GM18870 (cell line): ENCODE results near the gene LARGE1.

Experiments
- ATAC-seq: cut with Tn5 transposase; IDR thresholded peaks from one replicate; pipeline ENCODE4 v1.9.1; 2021; ENCODE audit warnings: moderate library complexity; ENCODE audit not compliant: unreplicated experiment

The LARGE1 gene

GRCh38 chr22:33337524-33337923 lies 582.8 kb downstream of the LARGE1 start:
- no peak for ATAC-seq

GRCh38 chr22:33335611-33336279 lies 584.5 kb downstream of the LARGE1 start:
- ATAC-seq, result no peak

- ATAC-seq, result no peak
Measured at GRCh38 chr22:33332538-33332937, 587.7 kb downstream of the LARGE1 start.

GRCh38 chr22:33331017-33331416 lies 589.3 kb downstream of the LARGE1 start:
- no peak for ATAC-seq

GRCh38 chr22:33330534-33330933 lies 589.7 kb downstream of the LARGE1 start:
- ATAC-seq, result no peak

GRCh38 chr22:33329398-33329797 lies 590.9 kb downstream of the LARGE1 start:
- ATAC-seq, result no peak

- ATAC-seq, result no peak
Measured at GRCh38 chr22:33328789-33329296, 591.4 kb downstream of the LARGE1 start.

GRCh38 chr22:33327348-33327860 lies 592.9 kb downstream of the LARGE1 start:
- ATAC-seq, result no peak

DNA sequence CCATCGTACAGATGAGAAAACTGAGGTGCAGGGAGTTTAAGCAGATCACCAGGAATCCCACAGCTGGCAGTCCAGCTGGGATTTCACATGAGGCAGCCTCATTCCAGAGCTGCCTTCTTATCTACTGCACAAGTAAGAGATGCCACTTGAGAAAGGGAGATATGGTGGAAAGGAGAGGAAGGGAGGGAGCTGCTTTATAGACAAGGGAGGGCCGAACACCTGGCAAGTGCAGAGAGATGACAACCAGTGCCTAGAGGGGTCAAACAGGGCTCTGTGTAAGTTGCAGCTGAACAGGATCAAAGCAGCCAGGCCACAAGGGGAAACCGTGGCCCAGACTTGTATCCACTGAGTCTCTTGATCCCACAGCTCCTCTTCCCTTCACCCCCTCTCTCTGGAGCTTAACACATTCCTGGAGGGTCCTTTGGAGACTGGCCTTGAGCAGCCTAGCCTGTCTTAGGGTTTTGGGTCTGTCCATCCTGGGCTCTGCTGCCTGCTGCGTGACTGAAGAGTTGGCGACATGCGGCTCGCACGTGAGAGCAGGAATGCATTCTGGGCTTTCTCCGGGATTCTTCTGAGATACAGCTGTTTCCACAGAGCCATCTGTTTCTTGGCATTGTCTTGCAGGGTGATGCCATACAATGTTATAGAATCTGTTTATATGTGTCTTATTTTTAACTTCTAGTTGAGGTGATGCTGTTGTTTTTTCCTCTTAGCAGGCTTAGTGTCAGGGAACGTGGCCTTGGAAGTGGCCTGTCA lies 593.6 kb downstream of the LARGE1 start:
- ATAC-seq, result no peak

DNA sequence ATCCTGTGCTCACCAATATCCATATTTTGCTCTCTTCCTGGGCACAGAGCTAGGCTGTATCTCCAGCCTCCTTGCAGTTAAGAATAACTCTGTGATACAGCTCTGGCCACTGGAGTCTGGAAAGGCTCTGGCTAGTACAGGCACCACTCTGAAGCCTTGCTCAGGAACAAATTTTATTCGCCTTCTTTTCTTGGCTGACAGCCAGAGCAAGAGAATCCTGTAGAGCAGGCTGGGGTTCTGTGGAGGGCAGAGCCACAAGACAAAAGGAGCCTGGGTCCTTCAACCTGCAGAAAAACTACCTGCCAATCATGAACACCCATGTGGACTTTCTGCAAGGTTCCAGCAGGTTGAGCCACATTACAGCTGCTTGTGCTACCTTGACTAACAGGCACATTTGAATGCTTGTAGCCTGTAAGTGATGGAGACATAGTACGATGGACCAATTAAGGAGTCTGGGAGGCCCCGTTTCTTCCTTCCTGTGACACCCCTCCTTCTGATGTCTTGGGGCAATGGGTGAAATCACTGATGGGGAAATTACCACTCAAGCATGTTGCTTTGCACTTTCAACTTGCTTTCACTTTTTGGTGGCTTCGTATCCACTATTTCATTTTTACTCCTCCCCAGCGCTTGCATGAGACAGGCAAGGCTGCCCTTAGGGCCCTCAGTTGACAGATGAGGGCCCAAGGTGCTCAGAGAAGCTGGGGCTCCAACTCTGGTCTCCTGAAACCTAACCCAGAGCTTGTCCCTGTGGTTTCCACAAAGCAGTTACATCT lies 594.9 kb downstream of the LARGE1 start:
- no peak for ATAC-seq

DNA sequence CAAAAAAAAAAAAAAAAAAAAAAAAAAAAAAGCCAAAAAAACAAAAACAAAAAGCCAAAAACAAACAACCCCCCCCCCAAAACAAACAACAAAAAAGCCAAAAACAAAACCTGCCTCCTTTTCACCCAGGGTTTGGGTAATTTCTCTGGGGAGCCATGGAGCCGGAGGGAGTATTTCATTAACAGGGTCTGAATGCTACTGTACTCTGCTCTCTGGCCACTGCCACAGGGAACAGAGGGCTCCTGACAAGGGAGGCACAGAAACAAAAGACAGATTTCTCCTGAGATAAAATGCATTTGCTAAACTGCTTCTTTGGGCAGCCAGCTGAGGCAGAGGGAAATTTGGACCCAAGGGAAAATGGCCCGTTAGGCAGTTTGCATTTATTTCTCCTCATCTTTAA lies 596.0 kb downstream of the LARGE1 start:
- ATAC-seq, result no peak

GRCh38 chr22:33321466-33321865 lies 598.8 kb downstream of the LARGE1 start:
- ATAC-seq, result no peak

GRCh38 chr22:33315954-33316353 lies 604.3 kb downstream of the LARGE1 start:
- no peak for ATAC-seq

DNA sequence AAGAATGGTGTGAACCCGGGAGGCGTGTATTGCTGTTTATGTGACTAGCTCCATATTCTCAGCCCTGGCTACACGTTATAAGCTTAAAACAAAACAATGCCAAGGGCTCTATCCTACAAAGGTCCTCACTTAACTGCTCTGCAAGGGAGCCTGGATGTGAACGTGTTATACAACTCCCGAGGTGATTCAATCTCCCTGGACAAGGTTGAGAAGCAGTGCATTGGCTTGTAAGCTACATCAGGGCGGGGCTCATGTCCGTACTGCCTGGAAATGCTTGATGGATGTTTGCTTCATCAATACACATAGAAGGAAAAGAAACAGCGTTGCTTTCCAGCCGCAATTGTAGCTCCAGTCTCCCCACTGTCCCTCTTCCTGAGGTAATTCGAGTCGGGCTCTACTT lies 605.2 kb downstream of the LARGE1 start:
- no peak for ATAC-seq

GRCh38 chr22:33314316-33314715 lies 606.0 kb downstream of the LARGE1 start:
- ATAC-seq, result no peak

- no peak for ATAC-seq
Measured at GRCh38 chr22:33303099-33303498, 617.2 kb downstream of the LARGE1 start.

GRCh38 chr22:33302549-33302948 lies 617.7 kb downstream of the LARGE1 start:
- ATAC-seq, result no peak

DNA sequence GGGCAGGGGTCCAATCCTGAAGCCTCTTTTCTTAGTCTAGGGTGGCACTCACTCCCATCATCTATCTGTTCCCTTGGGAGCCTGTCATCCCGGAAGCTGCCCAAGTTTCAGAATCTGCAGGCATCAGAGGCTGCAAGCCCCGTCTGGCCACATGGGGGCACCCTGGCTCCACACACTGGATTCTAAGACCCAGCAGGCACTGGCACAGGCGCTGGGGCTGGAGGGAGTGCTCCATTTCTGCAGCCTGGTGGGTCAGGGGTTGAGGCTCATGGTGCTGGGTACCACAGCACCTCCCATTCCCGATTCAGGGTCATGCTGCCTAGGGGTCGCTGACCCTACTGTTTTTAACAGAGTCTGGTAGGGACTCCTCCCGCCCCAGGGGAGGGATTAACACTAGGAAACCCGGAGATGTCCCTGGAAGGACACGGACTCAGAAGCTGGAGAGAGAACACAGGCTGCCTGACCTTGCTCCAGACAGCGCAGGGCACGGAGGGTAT lies 618.2 kb downstream of the LARGE1 start:
- ATAC-seq, result no peak

- ATAC-seq, result no peak
Measured at GRCh38 chr22:33300165-33300564, 620.1 kb downstream of the LARGE1 start.

DNA sequence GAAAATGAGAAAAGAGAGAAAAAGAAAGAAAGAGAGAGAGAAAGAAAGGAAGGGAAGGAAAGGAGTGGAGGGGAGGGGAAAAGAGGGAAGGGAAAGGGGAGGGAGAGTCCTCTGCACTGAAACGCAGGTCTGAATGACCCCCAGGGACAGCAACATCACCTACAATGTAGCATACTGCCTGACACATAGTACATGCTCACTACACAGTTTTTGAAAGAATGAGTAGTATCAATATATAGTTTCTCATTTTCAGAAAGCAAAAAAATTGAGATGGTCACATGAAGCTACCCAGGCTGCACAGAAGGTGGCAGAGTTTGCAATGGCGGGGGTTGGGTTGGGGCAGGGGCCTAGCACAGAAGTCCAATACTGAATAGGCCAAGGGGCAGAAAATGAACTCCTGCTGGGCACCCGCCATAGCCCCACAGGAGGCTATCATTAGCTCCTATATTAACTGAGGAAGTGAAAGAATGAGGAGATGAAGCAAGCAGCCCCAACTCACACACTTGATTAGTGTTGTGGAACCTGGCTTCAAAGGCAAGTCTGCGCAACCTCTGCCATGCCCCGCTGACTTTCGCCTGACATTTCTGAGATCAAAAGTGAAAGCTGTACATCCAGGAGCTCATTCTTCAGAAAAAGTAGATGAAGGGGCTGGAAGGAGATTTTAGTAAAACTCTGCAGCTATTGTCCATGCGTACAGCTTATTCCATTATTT lies 620.9 kb downstream of the LARGE1 start:
- peak; percentile 93 for ATAC-seq

DNA sequence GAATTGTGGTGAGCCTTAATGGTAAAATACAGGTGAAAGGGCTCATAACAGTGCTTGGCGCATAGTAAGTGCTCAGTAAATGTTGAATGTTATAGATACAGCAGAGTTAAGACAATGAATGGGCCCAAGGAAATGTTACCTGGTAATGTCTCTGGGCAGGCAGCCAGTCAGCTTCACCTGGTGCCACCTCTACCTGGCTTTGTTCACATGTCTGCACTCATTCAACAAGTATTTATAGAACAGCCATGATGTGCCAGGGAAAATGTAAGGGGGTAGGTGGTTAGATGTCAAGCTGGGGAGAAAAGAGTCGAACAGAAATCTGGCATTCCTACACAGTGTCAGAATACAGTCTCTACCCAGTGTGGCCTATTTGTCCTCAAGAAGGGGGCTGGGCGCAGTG lies 623.3 kb downstream of the LARGE1 start:
- ATAC-seq, result no peak
